HCT116 (cell line): ENCODE data around the gene PIEZO2. TPM values are rescaled to one million over a fixed set of nuclear protein-coding genes. Genes with fewer than 3 reads are reported as not detected.

Experiments used
- ATAC-seq: fragments of 200-7000 bp; cut with Tn5 transposase; 2 replicates; pipeline ENCODE4 v1.9.1; 2020; ENCODE audit warnings: mild to moderate bottlenecking, moderate library complexity
- BruUV-seq: library from RNA; stranded (reverse); fragments of 400-500 nt; replicated peaks from 2 replicates; lab custom pipeline; 2021; lab: Mats Ljungman, UMichigan
- CTCF ChIA-PET: fragments of 300-600 bp; sonication (Branson Sonifier 250); formaldehyde crosslinking; loops from one replicate; lab custom pipeline; 2021; ENCODE audit warnings: antibody characterized with exemption; lab: Charles Lee
- POLR2A ChIA-PET: fragments of 300-600, 350-600 bp; sonication (Branson Sonifier 250); formaldehyde crosslinking; loops from one replicate; lab custom pipeline; 2021; ENCODE audit warnings: antibody characterized with exemption; lab: Charles Lee
- RAD21 ChIA-PET, 2 experiments: fragments of 300-600 bp; sonication (Branson Sonifier 250); formaldehyde crosslinking; loops; one replicate each; lab custom pipeline; 2023; ENCODE audit warnings: low total read pairs in 2 of 2; ENCODE audit not compliant: uncharacterized antibody in 2 of 2, unreplicated experiment in 2 of 2, low non-redundant PET in 1 of 2; lab: Charles Lee
- DNase-seq: peaks from one replicate; pipeline ENCODE4 v3.0.0-alpha.2; 2010; ENCODE audit warnings: low read depth, low spot score
- H2AFZ ChIP-seq: fragments of 200-600 bp; shearing (Covaris generic), sonication (generic); 2 replicates; pipeline ENCODE4 v1.6.1; 2017; ENCODE audit warnings: low read depth, mixed run types, mixed read lengths, antibody characterized with exemption, low read length; ENCODE audit not compliant: poor library complexity, severe bottlenecking
- H3K27ac ChIP-seq: 2 replicates; pipeline ENCODE4 v1.5.1; 2012; ENCODE audit warnings: low read depth, low read length
- H3K27me3 ChIP-seq: fragments of 200-600 bp; sonication (generic); 2 replicates; pipeline ENCODE4 v1.6.1; 2016; ENCODE audit warnings: mixed run types, low read length, mixed read lengths; ENCODE audit not compliant: insufficient read depth
- H3K36me3 ChIP-seq, 2 experiments: fragments of 200-500 bp in 1 of 2; fragments of 200-600 bp in 1 of 2; sonication (Bioruptor generic) in 1 of 2; sonication (generic) in 1 of 2; 2 replicates each; pipeline versions ENCODE4 v1.5.1 to v1.6.1; 2014 to 2016; ENCODE audit warnings: low read length in 2 of 2, inconsistent platforms in 1 of 2, mixed read lengths in 1 of 2, mixed run types in 1 of 2; ENCODE audit not compliant: insufficient read depth in 2 of 2, control insufficient read depth in 1 of 2
- H3K4me1 ChIP-seq, 2 experiments: fragments of 200-600 bp in 1 of 2; sonication (generic) in 1 of 2; 2 replicates each; pipeline versions ENCODE4 v1.5.1 to v1.6.1; 2012 to 2017; ENCODE audit warnings: low read length in 2 of 2, inconsistent platforms in 1 of 2, mild to moderate bottlenecking in 1 of 2, mixed read lengths in 1 of 2, mixed run types in 1 of 2, moderate library complexity in 1 of 2; ENCODE audit not compliant: insufficient read depth in 2 of 2, control insufficient read depth in 1 of 2
- H3K4me2 ChIP-seq: fragments of 200-600 bp; sonication (generic); 2 replicates; pipeline ENCODE4 v1.6.1; 2017; ENCODE audit warnings: mixed run types, low read length, mixed read lengths
- H3K4me3 ChIP-seq, 2 experiments: fragments of 200-600 bp in 1 of 2; sonication (generic) in 1 of 2; replicated peaks in 1 of 2; 2 replicates each; pipeline ENCODE4 v1.5.1; 2011 to 2016; ENCODE audit warnings: low read length in 2 of 2, control low read depth in 1 of 2, low read depth in 1 of 2, mild to moderate bottlenecking in 1 of 2, mixed read lengths in 1 of 2, mixed run types in 1 of 2
- H3K79me2 ChIP-seq: fragments of 200-600 bp; sonication (generic); 2 replicates; pipeline ENCODE4 v1.6.1; 2017; ENCODE audit warnings: mild to moderate bottlenecking, mixed run types, low read length, moderate library complexity, mixed read lengths; ENCODE audit not compliant: insufficient read depth
- H3K9ac ChIP-seq: fragments of 200-600 bp; sonication (generic); 2 replicates; pipeline ENCODE4 v1.6.1; 2016; ENCODE audit warnings: low read length, mixed read lengths
- H3K9me2 ChIP-seq: fragments of 200-600 bp; sonication (generic), shearing (Covaris generic); 2 replicates; pipeline ENCODE4 v1.6.1; 2017; ENCODE audit warnings: mixed run types, mild to moderate bottlenecking, moderate library complexity; ENCODE audit not compliant: insufficient read depth
- H3K9me3 ChIP-seq, 2 experiments: fragments of 200-500 bp in 1 of 2; fragments of 200-600 bp in 1 of 2; sonication (Bioruptor generic) in 1 of 2; sonication (generic) in 1 of 2; 2 replicates each; pipeline ENCODE4 v1.6.1; 2014 to 2017; ENCODE audit warnings: low read length in 2 of 2, mixed read lengths in 2 of 2, inconsistent platforms in 1 of 2, low read depth in 1 of 2, mild to moderate bottlenecking in 1 of 2, mixed run types in 1 of 2, moderate library complexity in 1 of 2; ENCODE audit not compliant: control insufficient read depth in 1 of 2, insufficient read depth in 1 of 2
- H4K20me1 ChIP-seq: fragments of 200-600 bp; sonication (generic), shearing (Covaris generic); 2 replicates; pipeline ENCODE4 v1.6.1; 2017; ENCODE audit warnings: mixed run types, mild to moderate bottlenecking, moderate library complexity; ENCODE audit not compliant: insufficient read depth
- CBX3 ChIP-seq: IDR thresholded peaks from 2 replicates; pipeline ENCODE4 v1.6.1; 2012; ENCODE audit warnings: low read depth
- CEBPB ChIP-seq: IDR thresholded peaks from 2 replicates; pipeline ENCODE4 v1.6.1; 2012; ENCODE audit warnings: low read depth
- EGR1 ChIP-seq: IDR thresholded peaks from 2 replicates; pipeline ENCODE4 v1.6.1; 2012; ENCODE audit warnings: low read depth
- ELF1 ChIP-seq: IDR thresholded peaks from 2 replicates; pipeline ENCODE4 v1.6.1; 2012; ENCODE audit warnings: low read depth, borderline replicate concordance
- EZH2 ChIP-seq: fragments of 200-600 bp; sonication (generic); IDR thresholded peaks from 2 replicates; pipeline ENCODE4 v1.6.1; 2017; ENCODE audit warnings: antibody characterized with exemption, mixed run types
- FOSL1 ChIP-seq: IDR thresholded peaks from 2 replicates; pipeline ENCODE4 v1.6.1; 2012; ENCODE audit warnings: low read depth
- POLR2A ChIP-seq: IDR thresholded peaks from 2 replicates; pipeline ENCODE4 v1.7.0; 2011; ENCODE audit warnings: borderline replicate concordance; ENCODE audit not compliant: insufficient read depth, insufficient read length; ENCODE audit errors: extremely low read depth
- POLR2AphosphoS5 ChIP-seq: IDR thresholded peaks from 2 replicates; pipeline ENCODE4 v1.6.1; 2011; ENCODE audit warnings: mild to moderate bottlenecking, low read depth, low read length, moderate library complexity
- SP1 ChIP-seq: IDR thresholded peaks from 2 replicates; pipeline ENCODE4 v1.6.1; 2012; ENCODE audit warnings: low read depth
- SRF ChIP-seq: IDR thresholded peaks from 2 replicates; pipeline ENCODE4 v1.6.1; 2012; ENCODE audit warnings: low read depth
- YY1 ChIP-seq: IDR thresholded peaks from 2 replicates; pipeline ENCODE4 v1.6.1; 2011; ENCODE audit warnings: low read length, low read depth, moderate library complexity, mild to moderate bottlenecking; ENCODE audit not compliant: insufficient replicate concordance; ENCODE audit errors: extremely low read depth
- ZNF274 ChIP-seq: fragments of 200-500 bp; sonication (Bioruptor generic); IDR thresholded peaks from 2 replicates; pipeline ENCODE4 v1.6.1; 2014; ENCODE audit warnings: mild to moderate bottlenecking, low read depth, low read length, inconsistent platforms
- intact Hi-C: fragments of 100-400 bp; cut with micrococcal nuclease; formaldehyde crosslinking; loops from 2 replicates; pipeline ENCODE4 v1.10.0; 2022
- total RNA-seq: library from RNA; stranded (reverse); gene quantifications from one replicate; pipeline ENCODE4 v1.2.1, GENCODE V29; 2021; ENCODE audit not compliant: unreplicated experiment
- TF ChIP-seq, protein P1 (sequence below): IDR thresholded peaks from 2 replicates; pipeline ENCODE4 v1.6.1; 2012; ENCODE audit warnings: low read depth

The PIEZO2 gene
- total RNA-seq, 1 experiment from 2014 or later, result 0.34 TPM

GRCh38 chr18:11074889-11075288, 74.5 kb downstream of the PIEZO2 start (continued):
- TF ChIP-seq, protein P1, sequence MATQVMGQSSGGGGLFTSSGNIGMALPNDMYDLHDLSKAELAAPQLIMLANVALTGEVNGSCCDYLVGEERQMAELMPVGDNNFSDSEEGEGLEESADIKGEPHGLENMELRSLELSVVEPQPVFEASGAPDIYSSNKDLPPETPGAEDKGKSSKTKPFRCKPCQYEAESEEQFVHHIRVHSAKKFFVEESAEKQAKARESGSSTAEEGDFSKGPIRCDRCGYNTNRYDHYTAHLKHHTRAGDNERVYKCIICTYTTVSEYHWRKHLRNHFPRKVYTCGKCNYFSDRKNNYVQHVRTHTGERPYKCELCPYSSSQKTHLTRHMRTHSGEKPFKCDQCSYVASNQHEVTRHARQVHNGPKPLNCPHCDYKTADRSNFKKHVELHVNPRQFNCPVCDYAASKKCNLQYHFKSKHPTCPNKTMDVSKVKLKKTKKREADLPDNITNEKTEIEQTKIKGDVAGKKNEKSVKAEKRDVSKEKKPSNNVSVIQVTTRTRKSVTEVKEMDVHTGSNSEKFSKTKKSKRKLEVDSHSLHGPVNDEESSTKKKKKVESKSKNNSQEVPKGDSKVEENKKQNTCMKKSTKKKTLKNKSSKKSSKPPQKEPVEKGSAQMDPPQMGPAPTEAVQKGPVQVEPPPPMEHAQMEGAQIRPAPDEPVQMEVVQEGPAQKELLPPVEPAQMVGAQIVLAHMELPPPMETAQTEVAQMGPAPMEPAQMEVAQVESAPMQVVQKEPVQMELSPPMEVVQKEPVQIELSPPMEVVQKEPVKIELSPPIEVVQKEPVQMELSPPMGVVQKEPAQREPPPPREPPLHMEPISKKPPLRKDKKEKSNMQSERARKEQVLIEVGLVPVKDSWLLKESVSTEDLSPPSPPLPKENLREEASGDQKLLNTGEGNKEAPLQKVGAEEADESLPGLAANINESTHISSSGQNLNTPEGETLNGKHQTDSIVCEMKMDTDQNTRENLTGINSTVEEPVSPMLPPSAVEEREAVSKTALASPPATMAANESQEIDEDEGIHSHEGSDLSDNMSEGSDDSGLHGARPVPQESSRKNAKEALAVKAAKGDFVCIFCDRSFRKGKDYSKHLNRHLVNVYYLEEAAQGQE, result no peak
- TF ChIP-seq EZH2, result no peak
- no peak for TF ChIP-seq SRF
- no peak for TF ChIP-seq CBX3
- TF ChIP-seq SP1, result no peak
- no peak for TF ChIP-seq EGR1
- TF ChIP-seq POLR2A, result no peak
- TF ChIP-seq ELF1, result no peak
- TF ChIP-seq YY1, result no peak
- no peak for TF ChIP-seq ZNF274
- no peak for TF ChIP-seq FOSL1
- TF ChIP-seq CEBPB, result no peak

DNA sequence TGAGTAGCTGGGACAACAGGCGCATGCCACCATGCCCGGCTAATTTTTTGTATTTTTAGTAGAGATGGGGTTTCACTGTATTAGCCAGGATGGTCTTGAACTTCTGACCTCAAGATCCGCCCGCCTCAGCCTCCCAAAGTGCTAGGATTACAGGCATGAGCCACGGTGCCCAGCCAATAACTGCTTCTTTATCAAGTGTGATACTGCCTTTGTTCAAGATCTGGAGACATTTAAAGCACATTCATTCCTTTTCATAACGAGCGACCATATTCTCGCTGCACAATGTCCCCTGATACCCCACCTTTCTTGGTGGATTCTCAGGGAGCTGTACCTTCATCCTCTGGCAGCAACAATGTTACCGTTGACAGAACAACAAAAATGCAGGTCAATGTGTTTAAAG, 75.4 kb downstream of the PIEZO2 start:
- Histone ChIP-seq H3K4me2 (no peak overlapping the region), H2AFZ (no peak overlapping the region), H3K9me2 (no peaks in the 10 kb centered on the region), H3K4me3 (no peak overlapping the region), H3K27me3 (0 out of 2 replicates have a peak, but pooled peaks cover 8% of the 10 kb centered on the region), H4K20me1 (no peaks in the 10 kb centered on the region)
- RAD21 ChIA-PET, result no interaction called here
- POLR2A ChIA-PET, result no interaction called here
- ATAC-seq, result no peak
- TF ChIP-seq SRF (no peak), CEBPB (no peak), EGR1 (no peak), SP1 (no peak), ZNF274 (no peak), POLR2AphosphoS5 (no peak)
- TF ChIP-seq, all 23 proteins: peak for 0
- Histone ChIP-seq H3K27ac (no peak overlapping the region), H3K9me3 (no peaks in the 10 kb centered on the region), H3K9ac (no peak overlapping the region), H3K36me3 (no peaks in the 10 kb centered on the region), H3K4me1 (no peaks in the 10 kb centered on the region), H3K79me2 (no peaks in the 10 kb centered on the region)
- BruUV-seq, result no TSS peak
- CTCF ChIA-PET, result interaction anchor here (1.1 kb wide), 1 partner anchor 33 kb away, joined by 3 read pairs; no protein-coding TSS in a partner anchor
- intact Hi-C loops, result no loop called here
- no peak for DNase-seq
